Measurements from ENCODE around the gene SMIM10L2A.

Gene SMIM10L2A

GRCh38 chrX:135433531-135434257, 11.9 kb downstream of the SMIM10L2A start:
- H3K27me3 ChIP-seq (ENCODE audit: control insufficient read depth in 1 of 2, insufficient read depth in 2 of 2, low read length in 2 of 2): no peaks in the 10 kb centered on the region

GRCh38 chrX:135434258-135435138, 12.8 kb downstream of the SMIM10L2A start:
- H3K4me1 ChIP-seq (ENCODE audit: control insufficient read depth in 1 of 2, insufficient read depth in 2 of 2, low read length in 2 of 2): no peaks in the 10 kb centered on the region
- H3K4me3 ChIP-seq (ENCODE audit: low read depth in 1 of 2, low read length in 2 of 2): no peak overlapping the region
- H3K9ac ChIP-seq (ENCODE audit: low read depth in 1 of 2, low read length in 2 of 2): no peak overlapping the region
- H3K27me3 ChIP-seq (ENCODE audit: control insufficient read depth in 1 of 2, insufficient read depth in 2 of 2, low read length in 2 of 2): no peaks in the 10 kb centered on the region
- no peaks in the 10 kb centered on the region for H3K36me3 ChIP-seq (ENCODE audit: control insufficient read depth in 1 of 2, insufficient read depth in 2 of 2, low read length in 2 of 2)
- H3K27ac ChIP-seq (ENCODE audit: low read depth, low read length): no peak overlapping the region
- H3K9me3 ChIP-seq (ENCODE audit: control insufficient read depth in 1 of 2, low read length in 2 of 2): no peaks in the 10 kb centered on the region

More at GRCh38 chrX:135433531-135434257, 11.9 kb downstream of the SMIM10L2A start:
- H3K36me3 ChIP-seq (ENCODE audit: control insufficient read depth in 1 of 2, insufficient read depth in 2 of 2, low read length in 2 of 2): no peaks in the 10 kb centered on the region
- no peak overlapping the region for H3K27ac ChIP-seq (ENCODE audit: low read depth, low read length)
- H3K4me3 ChIP-seq (ENCODE audit: low read depth in 1 of 2, low read length in 2 of 2): no peak overlapping the region
- no peaks in the 10 kb centered on the region for H3K9me3 ChIP-seq (ENCODE audit: control insufficient read depth in 1 of 2, low read length in 2 of 2)
- no peak overlapping the region for H3K9ac ChIP-seq (ENCODE audit: low read depth in 1 of 2, low read length in 2 of 2)
- H3K4me1 ChIP-seq (ENCODE audit: control insufficient read depth in 1 of 2, insufficient read depth in 2 of 2, low read length in 2 of 2): no peaks in the 10 kb centered on the region

GRCh38 chrX:135435139-135435922, 13.6 kb downstream of the SMIM10L2A start:
- Histone ChIP-seq H3K36me3 (ENCODE audit: control insufficient read depth in 1 of 2, insufficient read depth in 2 of 2, low read length in 2 of 2) (no peaks in the 10 kb centered on the region), H3K4me3 (ENCODE audit: low read depth in 1 of 2, low read length in 2 of 2) (no peak overlapping the region), H3K4me1 (ENCODE audit: control insufficient read depth in 1 of 2, insufficient read depth in 2 of 2, low read length in 2 of 2) (no peaks in the 10 kb centered on the region), H3K9me3 (ENCODE audit: control insufficient read depth in 1 of 2, low read length in 2 of 2) (no peaks in the 10 kb centered on the region), H3K27me3 (ENCODE audit: control insufficient read depth in 1 of 2, insufficient read depth in 2 of 2, low read length in 2 of 2) (no peaks in the 10 kb centered on the region), H3K9ac (ENCODE audit: low read depth in 1 of 2, low read length in 2 of 2) (no peak overlapping the region), H3K27ac (ENCODE audit: low read depth, low read length) (no peak overlapping the region)

- H3K36me3 ChIP-seq (ENCODE audit: control insufficient read depth in 1 of 2, insufficient read depth in 2 of 2, low read length in 2 of 2): no peaks in the 10 kb centered on the region
- no peaks in the 10 kb centered on the region for H3K9me3 ChIP-seq (ENCODE audit: control insufficient read depth in 1 of 2, low read length in 2 of 2)
- H3K27ac ChIP-seq (ENCODE audit: low read depth, low read length): no peak overlapping the region
- no peaks in the 10 kb centered on the region for H3K27me3 ChIP-seq (ENCODE audit: control insufficient read depth in 1 of 2, insufficient read depth in 2 of 2, low read length in 2 of 2)
- no peak overlapping the region for H3K9ac ChIP-seq (ENCODE audit: low read depth in 1 of 2, low read length in 2 of 2)
- H3K4me3 ChIP-seq (ENCODE audit: low read depth in 1 of 2, low read length in 2 of 2): no peak overlapping the region
- H3K4me1 ChIP-seq (ENCODE audit: control insufficient read depth in 1 of 2, insufficient read depth in 2 of 2, low read length in 2 of 2): no peaks in the 10 kb centered on the region
These were observed 14.2 kb downstream of the SMIM10L2A start for GRCh38 chrX:135435933-135436332.

- Histone ChIP-seq H3K4me3 (ENCODE audit: low read depth in 1 of 2, low read length in 2 of 2) (no peak overlapping the region), H3K36me3 (ENCODE audit: control insufficient read depth in 1 of 2, insufficient read depth in 2 of 2, low read length in 2 of 2) (no peaks in the 10 kb centered on the region), H3K27me3 (ENCODE audit: control insufficient read depth in 1 of 2, insufficient read depth in 2 of 2, low read length in 2 of 2) (no peaks in the 10 kb centered on the region), H3K9ac (ENCODE audit: low read depth in 1 of 2, low read length in 2 of 2) (no peak overlapping the region), H3K9me3 (ENCODE audit: control insufficient read depth in 1 of 2, low read length in 2 of 2) (no peaks in the 10 kb centered on the region), H3K27ac (ENCODE audit: low read depth, low read length) (no peak overlapping the region), H3K4me1 (ENCODE audit: control insufficient read depth in 1 of 2, insufficient read depth in 2 of 2, low read length in 2 of 2) (no peaks in the 10 kb centered on the region)
These were observed 14.7 kb downstream of the SMIM10L2A start for GRCh38 chrX:135436456-135436855.

GRCh38 chrX:135436966-135437866, 15.5 kb downstream of the SMIM10L2A start:
- Histone ChIP-seq H3K27me3 (ENCODE audit: control insufficient read depth in 1 of 2, insufficient read depth in 2 of 2, low read length in 2 of 2) (no peaks in the 10 kb centered on the region), H3K4me3 (ENCODE audit: low read depth in 1 of 2, low read length in 2 of 2) (no peak overlapping the region), H3K36me3 (ENCODE audit: control insufficient read depth in 1 of 2, insufficient read depth in 2 of 2, low read length in 2 of 2) (no peaks in the 10 kb centered on the region)

GRCh38 chrX:135437867-135438733, 16.4 kb downstream of the SMIM10L2A start:
- H3K27ac ChIP-seq (ENCODE audit: low read depth, low read length): no peak overlapping the region
- H3K4me1 ChIP-seq (ENCODE audit: control insufficient read depth in 1 of 2, insufficient read depth in 2 of 2, low read length in 2 of 2): no peaks in the 10 kb centered on the region
- no peak overlapping the region for H3K9ac ChIP-seq (ENCODE audit: low read depth in 1 of 2, low read length in 2 of 2)
- H3K36me3 ChIP-seq (ENCODE audit: control insufficient read depth in 1 of 2, insufficient read depth in 2 of 2, low read length in 2 of 2): no peaks in the 10 kb centered on the region
- H3K27me3 ChIP-seq (ENCODE audit: control insufficient read depth in 1 of 2, insufficient read depth in 2 of 2, low read length in 2 of 2): no peaks in the 10 kb centered on the region
- H3K9me3 ChIP-seq (ENCODE audit: control insufficient read depth in 1 of 2, low read length in 2 of 2): no peaks in the 10 kb centered on the region
- no peak overlapping the region for H3K4me3 ChIP-seq (ENCODE audit: low read depth in 1 of 2, low read length in 2 of 2)

More at GRCh38 chrX:135436966-135437866, 15.5 kb downstream of the SMIM10L2A start:
- H3K9ac ChIP-seq (ENCODE audit: low read depth in 1 of 2, low read length in 2 of 2): no peak overlapping the region
- no peak overlapping the region for H3K27ac ChIP-seq (ENCODE audit: low read depth, low read length)
- no peaks in the 10 kb centered on the region for H3K9me3 ChIP-seq (ENCODE audit: control insufficient read depth in 1 of 2, low read length in 2 of 2)
- H3K4me1 ChIP-seq (ENCODE audit: control insufficient read depth in 1 of 2, insufficient read depth in 2 of 2, low read length in 2 of 2): no peaks in the 10 kb centered on the region

GRCh38 chrX:135438734-135439043, 16.9 kb downstream of the SMIM10L2A start:
- no peaks in the 10 kb centered on the region for H3K9me3 ChIP-seq (ENCODE audit: control insufficient read depth in 1 of 2, low read length in 2 of 2)
- no peak overlapping the region for H3K9ac ChIP-seq (ENCODE audit: low read depth in 1 of 2, low read length in 2 of 2)
- no peaks in the 10 kb centered on the region for H3K4me1 ChIP-seq (ENCODE audit: control insufficient read depth in 1 of 2, insufficient read depth in 2 of 2, low read length in 2 of 2)
- H3K36me3 ChIP-seq (ENCODE audit: control insufficient read depth in 1 of 2, insufficient read depth in 2 of 2, low read length in 2 of 2): no peaks in the 10 kb centered on the region
- H3K27ac ChIP-seq (ENCODE audit: low read depth, low read length): no peak overlapping the region
- H3K27me3 ChIP-seq (ENCODE audit: control insufficient read depth in 1 of 2, insufficient read depth in 2 of 2, low read length in 2 of 2): no peaks in the 10 kb centered on the region
- H3K4me3 ChIP-seq (ENCODE audit: low read depth in 1 of 2, low read length in 2 of 2): no peak overlapping the region

Measured in duodenal mucosa (tissue), 2 donors.